PC-3 (cell line): Measurements from ENCODE around the gene JPH3. TPM values are rescaled to one million over a fixed set of nuclear protein-coding genes. Genes with fewer than 3 reads are reported as not detected.

Experiments used
- ATAC-seq: fragments of 200-7000 bp; cut with Tn5 transposase; 2 replicates; pipeline ENCODE4 v1.9.1; 2020; ENCODE audit warnings: mild to moderate bottlenecking, moderate library complexity
- BruUV-seq: library from RNA; stranded (reverse); fragments of 400-500 nt; replicated peaks from 2 replicates; lab custom pipeline; 2021; lab: Mats Ljungman, UMichigan
- CTCF ChIA-PET: fragments of 300-600 bp; sonication (Branson Sonifier 250); formaldehyde crosslinking; loops from one replicate; lab custom pipeline; 2022; ENCODE audit warnings: antibody characterized with exemption; lab: Charles Lee
- POLR2A ChIA-PET: fragments of 300-600 bp; sonication (Branson Sonifier 250); formaldehyde crosslinking; loops from one replicate; lab custom pipeline; 2022; ENCODE audit warnings: antibody characterized with exemption; ENCODE audit not compliant: unreplicated experiment; lab: Charles Lee
- DNase-seq: peaks from one replicate; pipeline ENCODE4 v3.0.0-alpha.2; 2015
- H2AFZ ChIP-seq: fragments of 300-600 bp; sonication (generic); 2 replicates; pipeline ENCODE4 v1.6.0; 2016; ENCODE audit warnings: antibody characterized with exemption, low read length
- H3F3A ChIP-seq: fragments of 300-600 bp; sonication (generic); one replicate; pipeline ENCODE4 v1.6.0; 2017; ENCODE audit warnings: antibody characterized with exemption, low read length, control low read depth, mild to moderate bottlenecking; ENCODE audit not compliant: unreplicated experiment
- H3K27ac ChIP-seq: fragments of 300-600 bp; sonication (generic); 2 replicates; pipeline ENCODE4 v1.5.1; 2016; ENCODE audit warnings: mild to moderate bottlenecking, low read length
- H3K27me3 ChIP-seq: fragments of 300-600 bp; sonication (generic); 2 replicates; pipeline ENCODE4 v1.6.1; 2016; ENCODE audit warnings: low read length, mixed read lengths
- H3K36me3 ChIP-seq: fragments of 300-600 bp; sonication (generic); 2 replicates; pipeline ENCODE4 v1.6.1; 2016; ENCODE audit warnings: low read depth, mixed run types, low read length, mixed read lengths
- H3K4me1 ChIP-seq: fragments of 300-600 bp; sonication (generic); 2 replicates; pipeline ENCODE4 v1.5.1; 2016; ENCODE audit warnings: low read length; ENCODE audit not compliant: insufficient read depth
- H3K4me2 ChIP-seq: fragments of 300-600 bp; sonication (generic); 2 replicates; pipeline ENCODE4 v1.6.0; 2016; ENCODE audit warnings: low read length
- H3K4me3 ChIP-seq: fragments of 300-600 bp; sonication (generic); 2 replicates; pipeline ENCODE4 v1.5.1; 2016; ENCODE audit warnings: mild to moderate bottlenecking, low read length, mixed read lengths
- H3K79me2 ChIP-seq: fragments of 300-600 bp; sonication (generic); 2 replicates; pipeline ENCODE4 v1.6.1; 2017; ENCODE audit warnings: low read length, mixed read lengths
- H3K9ac ChIP-seq: fragments of 300-600 bp; sonication (generic); 2 replicates; pipeline ENCODE4 v1.6.0; 2016; ENCODE audit warnings: mild to moderate bottlenecking, low read length
- H3K9me2 ChIP-seq: fragments of 300-600 bp; sonication (generic); replicated peaks from 2 replicates; pipeline ENCODE4 v1.6.1; 2016; ENCODE audit warnings: mixed run types, low read length, mixed read lengths
- H3K9me3 ChIP-seq: fragments of 300-600 bp; sonication (generic); 2 replicates; pipeline ENCODE4 v1.6.1; 2016; ENCODE audit warnings: low read length, mixed read lengths
- H4K20me1 ChIP-seq: fragments of 300-600 bp; sonication (generic); 2 replicates; pipeline ENCODE4 v1.6.1; 2016; ENCODE audit warnings: low read length, mixed read lengths
- CTCF ChIP-seq: fragments of 300-600 bp; sonication (generic); conservative IDR thresholded peaks from 2 replicates; pipeline ENCODE4 v1.5.1; 2017; ENCODE audit warnings: antibody characterized with exemption, low read depth, mild to moderate bottlenecking, low read length
- EZH2 ChIP-seq: fragments of 300-600 bp; sonication (generic); IDR thresholded peaks from one replicate; pipeline ENCODE4 v1.6.1; 2017; ENCODE audit warnings: antibody characterized with exemption, mild to moderate bottlenecking, low read length; ENCODE audit not compliant: unreplicated experiment
- EZH2phosphoT487 ChIP-seq: fragments of 300-600 bp; sonication (generic); IDR thresholded peaks from 2 replicates; pipeline ENCODE4 v1.6.1; 2018; ENCODE audit warnings: mild to moderate bottlenecking, antibody characterized with exemption, low read length, borderline replicate concordance
- intact Hi-C: fragments of 100-400 bp; cut with micrococcal nuclease; formaldehyde crosslinking; loops from 2 replicates; pipeline ENCODE4 v1.9.0; 2023
- total RNA-seq: library from RNA; depleted of rRNA; stranded (reverse); fragments of >200 nt; gene quantifications from 2 replicates; pipeline ENCODE4 v1.2.3, GENCODE V29; 2014

JPH3 gene
- total RNA-seq, 1 experiment from 2014 or later, result not detected

GRCh38 chr16:87636741-87637140 lies 34.4 kb downstream of the JPH3 start:
- H3K4me3 ChIP-seq, result peak overlapping the region; percentile 72; the same call in 1 of the 2 replicates
- H3K36me3 ChIP-seq, result no peaks in the 10 kb centered on the region
- no peak overlapping the region for H3K9ac ChIP-seq
- BruUV-seq, result no TSS peak
- no peak for DNase-seq
- H2AFZ ChIP-seq, result peak overlapping the region; percentile 94; the same call in 1 of the 2 replicates
- H3K27ac ChIP-seq, result no peak overlapping the region
- ChIA-PET CTCF (interaction anchor here (1.2 to 1.8 kb wide), 5 partner anchors 46 to 220 kb away, joined by 5 to 16 read pairs (median 7); no protein-coding TSS in a partner anchor), POLR2A (interaction anchor here (0.6 kb wide), 1 partner anchor 243 kb away, joined by 4 read pairs; no protein-coding TSS in a partner anchor)
- no peak for ATAC-seq
- H3K9me3 ChIP-seq, result no peaks in the 10 kb centered on the region
- peak overlapping the region; percentile 97; the same call in 1 of the 2 replicates for H3K4me2 ChIP-seq
- H4K20me1 ChIP-seq, result no peaks in the 10 kb centered on the region
- no peaks in the 10 kb centered on the region for H3K9me2 ChIP-seq
- H3K27me3 ChIP-seq, result peaks cover 24% of the 10 kb centered on the region
- TF ChIP-seq EZH2 (no peak), EZH2phosphoT487 (no peak), CTCF (no peak)
- H3K79me2 ChIP-seq, result no peaks in the 10 kb centered on the region
- intact Hi-C loops, result loop anchor here (1.0 to 5.0 kb wide), 2 partner anchors 48 to 219 kb away; no protein-coding TSS in a partner anchor
- H3K4me1 ChIP-seq, result peaks cover 3% of the 10 kb centered on the region; the same call in 1 of the 2 replicates
- H3F3A ChIP-seq, result no peaks in the 10 kb centered on the region

GRCh38 chr16:87637357-87637756 lies 35.0 kb downstream of the JPH3 start:
- peaks cover 27% of the 10 kb centered on the region for H3K27me3 ChIP-seq
- H3K36me3 ChIP-seq, result no peaks in the 10 kb centered on the region
- no peaks in the 10 kb centered on the region for H3K79me2 ChIP-seq
- H3K27ac ChIP-seq, result no peak overlapping the region
- no peak for ATAC-seq
- H3K9me3 ChIP-seq, result no peaks in the 10 kb centered on the region
- H3F3A ChIP-seq, result no peaks in the 10 kb centered on the region
- no peak for TF ChIP-seq CTCF
- ChIA-PET CTCF (no interaction called here), POLR2A (no interaction called here)
- peaks cover 3% of the 10 kb centered on the region; the same call in 1 of the 2 replicates for H3K4me1 ChIP-seq
- H4K20me1 ChIP-seq, result no peaks in the 10 kb centered on the region
- intact Hi-C loops, result loop anchor here (5.0 kb wide), 1 partner anchor 220 kb away; no protein-coding TSS in a partner anchor
- H3K4me2 ChIP-seq, result no peak overlapping the region
- BruUV-seq, result no TSS peak
- H3K9ac ChIP-seq, result no peak overlapping the region
- H3K9me2 ChIP-seq, result no peaks in the 10 kb centered on the region
- DNase-seq, result no peak
- no peak overlapping the region for H2AFZ ChIP-seq
- H3K4me3 ChIP-seq, result no peak overlapping the region

GRCh38 chr16:87638736-87639135 lies 36.4 kb downstream of the JPH3 start:
- no peaks in the 10 kb centered on the region for H3K9me2 ChIP-seq
- H3K27ac ChIP-seq, result no peak overlapping the region
- no peak overlapping the region for H3K4me3 ChIP-seq
- H3K79me2 ChIP-seq, result no peaks in the 10 kb centered on the region
- H3K9ac ChIP-seq, result no peak overlapping the region
- H4K20me1 ChIP-seq, result no peaks in the 10 kb centered on the region
- H3K9me3 ChIP-seq, result no peaks in the 10 kb centered on the region
- DNase-seq, result no peak
- H3F3A ChIP-seq, result no peaks in the 10 kb centered on the region
- H3K36me3 ChIP-seq, result no peaks in the 10 kb centered on the region
- no TSS peak for BruUV-seq
- intact Hi-C loops, result loop anchor here (5.0 kb wide), 1 partner anchor 221 kb away; no protein-coding TSS in a partner anchor
- no peak overlapping the region for H2AFZ ChIP-seq
- TF ChIP-seq CTCF (no peak), EZH2phosphoT487 (no peak), EZH2 (no peak)
- no peak overlapping the region for H3K4me2 ChIP-seq
- POLR2A ChIA-PET, result no interaction called here
- H3K4me1 ChIP-seq, result peaks cover 3% of the 10 kb centered on the region; the same call in 1 of the 2 replicates
- H3K27me3 ChIP-seq, result peaks cover 29% of the 10 kb centered on the region
- no peak for ATAC-seq
- CTCF ChIA-PET, result no interaction called here
